ENCODE measurements around the gene HSF5.

DNA sequence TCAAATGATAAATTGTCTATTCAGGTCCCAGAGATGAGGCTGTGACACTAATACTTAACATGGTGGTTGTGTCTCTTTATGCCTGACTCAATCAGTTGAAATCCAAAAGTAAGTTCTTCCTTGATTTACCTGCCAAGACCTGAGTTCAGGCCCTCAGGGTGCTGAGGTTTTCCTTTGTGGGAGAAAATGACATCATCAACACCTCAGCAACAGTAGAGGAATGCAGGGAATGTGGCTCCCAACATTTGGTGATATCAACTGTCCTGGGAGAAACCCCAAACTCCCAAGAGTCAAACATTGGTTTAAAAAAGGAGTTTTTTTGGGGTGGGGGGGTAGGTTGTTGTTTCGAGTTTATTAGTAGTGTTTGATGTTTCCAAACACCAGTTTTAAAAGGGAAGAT, 85.5 kb downstream of the HSF5 start:
- TF ChIP-seq CTCF (conservative IDR thresholded peaks at IDR 0.05; ENCODE audit: low read depth, low read length) (no peak), EZH2phosphoT487 (IDR thresholded peaks at IDR 0.05; ENCODE audit: borderline replicate concordance, low read length) (no peak)
